Activated T-cell treated with anti-CD3 and anti-CD28 coated beads, Interleukin-2, amount 50 U/mL, for 1 hour (primary cell): Measurements from ENCODE around the gene SSBP3.

Source experiments
- DNase-seq: peaks from one replicate; pipeline ENCODE4 v3.0.0-alpha.2; 2020

The SSBP3 gene

DNA sequence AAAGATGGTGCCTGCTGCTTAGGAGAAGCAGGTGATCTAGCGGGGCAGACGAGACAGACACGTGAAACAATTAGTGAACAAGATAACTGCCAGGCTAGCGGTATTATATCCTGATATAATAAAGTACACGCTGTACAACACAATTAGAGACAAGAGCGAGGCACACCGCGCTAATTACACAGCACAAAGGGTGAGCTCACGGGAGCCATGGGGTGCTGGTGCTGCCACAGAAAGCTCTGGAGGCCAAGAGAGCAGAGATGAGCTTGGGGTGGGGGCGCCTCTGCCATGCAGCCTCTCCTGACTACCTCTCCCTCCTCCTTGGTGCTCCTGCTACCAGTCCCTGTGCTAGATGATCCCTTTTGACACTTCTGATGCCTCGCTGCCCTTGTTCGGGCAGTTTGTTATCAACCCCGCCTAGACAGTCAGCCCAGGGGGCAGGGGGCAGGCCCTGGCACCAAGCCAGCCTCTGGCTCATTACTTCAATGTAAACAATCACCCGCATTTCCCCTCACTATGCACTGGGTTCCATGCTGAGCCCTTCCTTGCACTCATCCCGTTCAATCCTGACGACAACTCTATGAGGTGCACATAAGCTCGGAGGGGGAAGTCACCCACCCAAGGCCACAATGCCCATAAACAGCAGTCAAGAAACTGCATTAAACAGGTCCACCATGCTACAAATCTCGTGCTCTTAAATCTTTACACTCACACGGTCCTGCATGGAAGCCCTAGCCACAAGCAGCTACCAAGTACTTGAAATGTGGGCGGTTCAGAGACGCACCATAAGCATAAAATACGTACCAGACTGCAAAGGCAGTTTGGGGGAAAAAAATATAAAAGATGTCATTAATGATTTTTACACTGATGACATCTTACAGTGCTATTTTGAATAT is 103.0 kb downstream of the SSBP3 start:
- no peak for DNase-seq

- no peak for DNase-seq
Measured at GRCh38 chr1:54302549-54302948, 103.6 kb downstream of the SSBP3 start.

- no peak for DNase-seq
Measured at GRCh38 chr1:54301497-54301896, 104.7 kb downstream of the SSBP3 start.

GRCh38 chr1:54300401-54300800 is 105.8 kb downstream of the SSBP3 start:
- no peak for DNase-seq

- no peak for DNase-seq
Measured at GRCh38 chr1:54299037-54299436, 107.2 kb downstream of the SSBP3 start.

DNA sequence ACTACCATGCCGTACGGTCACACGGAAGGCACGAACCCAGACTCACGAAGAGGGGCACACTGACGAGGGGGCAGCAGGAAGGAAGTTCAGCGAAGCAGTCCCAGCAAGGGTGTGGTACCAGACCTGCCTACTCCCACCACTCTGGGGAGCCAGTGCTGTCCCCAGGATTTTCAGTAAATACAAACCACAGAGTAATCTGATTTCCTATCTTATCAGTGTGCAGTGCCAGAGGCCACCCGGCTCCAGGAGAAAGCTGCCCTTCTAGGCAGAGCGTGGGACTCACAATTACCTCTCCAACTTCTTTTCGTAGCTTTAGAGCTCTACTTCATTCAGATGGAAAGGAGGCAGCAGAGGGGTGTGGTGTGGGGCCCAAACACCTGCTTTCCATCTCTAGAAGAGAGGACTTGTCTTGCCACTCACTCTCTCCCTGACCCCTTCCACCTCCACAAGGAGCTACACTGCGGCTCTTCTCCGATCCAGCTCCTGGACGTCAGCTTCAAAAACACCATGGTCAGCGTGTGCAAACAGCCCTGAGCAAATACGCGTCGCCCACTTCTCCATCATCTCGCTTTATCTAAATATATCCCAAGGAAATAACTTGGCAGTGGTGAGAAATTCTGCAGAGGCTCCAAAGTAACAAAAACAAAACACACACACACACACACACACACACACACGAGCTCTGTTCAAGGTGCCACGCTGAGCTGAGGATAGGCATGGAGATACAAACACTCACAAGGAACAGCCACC is 107.7 kb downstream of the SSBP3 start:
- DNase-seq: no peak

- no peak for DNase-seq
Measured at GRCh38 chr1:54297596-54298283, 108.5 kb downstream of the SSBP3 start.

DNA sequence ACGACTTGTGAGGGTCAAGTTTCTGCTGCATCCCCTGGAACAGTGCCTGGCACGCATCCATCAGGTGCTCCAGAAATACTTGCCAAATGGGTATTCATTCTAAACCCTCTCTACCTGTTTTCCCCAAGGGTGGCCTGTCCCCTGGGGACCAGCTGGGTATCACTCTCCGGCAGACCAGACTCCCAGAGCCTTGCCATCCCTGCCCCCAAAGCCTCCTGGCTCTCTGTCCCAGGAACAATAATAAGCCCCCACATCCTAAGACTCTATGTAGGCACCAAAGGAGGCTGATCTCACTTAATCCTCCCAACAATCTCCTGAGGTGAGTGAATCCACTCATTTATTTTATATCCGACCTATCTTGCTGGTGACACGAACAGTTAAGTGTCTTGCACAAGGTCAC is 109.5 kb downstream of the SSBP3 start:
- DNase-seq: no peak

DNA sequence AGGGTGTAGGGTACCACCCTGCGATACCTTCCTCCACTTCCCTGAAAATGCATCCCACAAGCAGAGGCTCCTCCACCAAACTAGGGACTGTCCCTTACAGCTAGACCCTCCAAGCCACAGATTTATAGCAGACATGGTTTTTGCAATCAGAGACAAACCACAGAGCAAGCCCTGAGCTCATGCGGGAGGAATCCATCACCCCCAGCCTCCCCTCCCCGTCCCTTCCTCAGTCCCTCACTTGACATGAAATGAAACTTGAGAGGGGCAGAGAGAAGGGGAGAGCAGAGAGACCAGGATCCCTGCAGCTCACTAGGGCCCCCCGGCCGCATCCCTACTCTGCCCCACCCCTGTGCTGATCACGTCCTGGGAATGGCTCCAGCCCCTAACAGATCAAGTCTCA is 111.3 kb downstream of the SSBP3 start:
- DNase-seq: no peak

DNA sequence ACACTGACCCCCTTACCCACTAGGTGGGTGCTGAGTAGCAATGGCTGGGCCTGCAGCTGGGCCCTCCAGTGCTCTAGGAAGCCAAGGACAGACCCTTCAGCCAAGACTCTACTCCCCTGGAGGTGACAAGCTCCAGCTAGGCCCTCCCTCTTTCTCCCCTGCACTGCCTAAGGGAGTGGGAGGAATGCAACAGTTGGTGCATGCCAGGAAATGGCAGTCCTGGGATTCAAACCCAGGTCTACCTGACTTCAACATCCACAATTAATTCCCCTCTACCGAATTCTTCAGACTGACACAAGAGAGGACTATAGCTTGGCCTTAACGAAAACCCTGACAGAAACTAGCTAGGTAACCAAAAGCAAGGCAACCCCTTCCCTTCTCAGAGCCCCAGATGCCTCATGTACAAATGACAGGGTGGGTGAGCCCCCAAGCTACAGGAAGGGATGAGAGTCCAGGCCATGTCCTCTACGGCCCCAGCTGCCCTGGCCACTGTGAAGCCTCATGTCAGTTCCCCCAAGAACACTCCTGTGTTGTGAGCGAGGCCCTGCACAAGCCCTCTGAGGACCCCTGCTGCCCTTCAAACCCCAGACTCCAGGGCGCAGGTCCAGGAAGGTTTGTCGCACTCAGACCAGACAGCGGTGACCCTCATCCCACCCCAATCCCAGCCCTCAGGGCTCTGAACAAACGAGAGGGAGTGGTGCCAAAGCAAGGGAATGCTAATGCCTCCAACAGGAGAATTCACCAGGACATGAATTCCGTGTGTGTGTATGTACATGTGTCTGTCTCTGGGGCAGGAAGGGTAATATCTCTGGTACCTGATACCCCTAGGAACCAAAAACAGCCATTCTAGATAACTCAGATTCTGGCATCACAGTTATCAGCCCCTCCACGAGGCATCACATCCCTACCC is 113.9 kb downstream of the SSBP3 start:
- DNase-seq: no peak

DNA sequence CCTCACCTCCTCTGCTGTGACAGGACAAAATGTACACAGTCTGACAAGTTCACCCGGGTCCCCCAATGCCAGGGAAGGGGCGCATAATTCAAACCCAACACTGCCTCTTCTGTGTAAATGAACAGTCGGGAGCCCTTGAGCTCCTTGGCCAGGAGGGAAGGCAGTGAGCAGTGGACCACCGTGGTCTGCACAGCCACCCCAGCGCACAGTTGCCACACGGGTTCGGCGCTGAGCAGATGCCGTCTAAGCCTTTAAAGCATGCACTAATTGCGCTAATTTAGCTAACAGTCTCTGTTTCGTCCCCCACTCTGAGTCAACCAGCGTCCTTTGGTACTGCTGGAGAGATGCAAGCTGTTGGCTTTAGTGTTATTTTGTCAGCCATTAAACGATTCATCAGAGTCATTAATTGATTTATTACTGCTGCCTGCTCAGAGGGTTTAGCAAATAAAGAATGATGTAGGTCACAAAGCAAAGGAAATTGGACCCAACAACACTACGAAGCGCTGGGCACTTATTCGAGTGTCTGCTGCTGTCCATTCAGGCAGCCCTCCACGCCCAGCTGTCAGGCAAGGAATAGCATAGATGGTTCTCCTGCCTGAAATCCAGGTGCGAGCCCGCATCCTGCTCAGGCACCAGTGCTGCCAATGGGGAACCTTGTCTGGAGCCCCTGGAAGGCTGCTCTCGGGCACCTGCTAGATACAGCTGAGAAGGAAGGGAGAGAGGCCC is 114.8 kb downstream of the SSBP3 start:
- DNase-seq: no peak

DNA sequence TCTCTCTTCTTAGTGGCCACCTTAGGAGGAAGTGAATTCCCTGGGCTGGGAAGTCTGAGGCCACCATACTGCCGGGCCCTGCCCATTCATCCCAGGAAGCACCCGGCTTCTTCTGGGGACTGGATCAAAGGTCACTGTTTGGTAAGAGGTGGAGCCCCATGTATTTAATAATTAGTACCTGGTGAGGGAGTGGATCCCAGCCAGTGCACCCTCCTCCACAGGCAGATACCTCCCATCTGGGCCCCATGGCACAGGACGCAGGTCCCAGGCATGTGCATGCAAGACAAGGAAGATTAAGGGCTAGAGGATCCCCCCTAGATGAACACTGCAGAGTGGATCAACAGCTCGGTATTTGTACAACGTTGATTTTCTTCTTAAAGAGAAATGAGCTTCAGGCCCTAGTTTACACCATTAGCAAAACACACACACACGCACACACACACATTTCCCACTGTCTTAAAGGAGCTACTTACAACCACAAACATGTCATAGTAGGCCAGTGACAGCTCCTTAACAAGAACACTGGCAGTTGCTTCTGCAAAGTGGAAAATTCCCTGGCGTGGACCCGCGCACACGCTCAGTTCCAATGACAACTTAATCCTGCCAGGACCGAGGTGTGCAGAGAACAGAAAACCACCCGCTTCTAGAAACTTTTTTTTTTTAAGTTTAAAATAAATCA is 115.5 kb downstream of the SSBP3 start:
- DNase-seq: no peak

- no peak for DNase-seq
Measured at GRCh38 chr1:54289712-54290233, 116.4 kb downstream of the SSBP3 start.

- DNase-seq: no peak
Measured at GRCh38 chr1:54287801-54288211, 118.4 kb downstream of the SSBP3 start.

DNA sequence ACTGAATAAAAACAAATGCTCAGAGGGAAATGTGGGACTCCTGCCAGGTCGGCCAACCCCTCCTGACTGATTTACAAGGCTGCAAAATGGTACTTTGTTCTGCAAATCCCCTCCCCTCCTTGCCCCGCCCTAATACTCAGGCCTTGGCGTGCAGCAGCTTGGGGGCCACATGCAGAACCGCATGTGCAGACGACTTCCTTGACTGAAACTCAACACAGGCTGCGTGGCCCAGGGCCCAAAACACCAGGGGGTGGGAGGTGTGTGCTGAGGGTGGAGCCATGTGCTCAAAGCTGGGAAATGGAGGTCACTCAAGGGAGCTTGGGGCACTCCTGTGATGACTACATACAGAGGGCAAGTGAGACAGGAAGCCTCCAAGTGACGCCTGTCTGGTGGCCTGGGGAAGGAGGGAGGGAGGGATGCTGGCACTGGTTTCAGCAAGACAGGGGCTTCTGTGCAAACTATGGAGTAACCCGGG is 119.0 kb downstream of the SSBP3 start:
- peak; percentile 60 for DNase-seq

DNA sequence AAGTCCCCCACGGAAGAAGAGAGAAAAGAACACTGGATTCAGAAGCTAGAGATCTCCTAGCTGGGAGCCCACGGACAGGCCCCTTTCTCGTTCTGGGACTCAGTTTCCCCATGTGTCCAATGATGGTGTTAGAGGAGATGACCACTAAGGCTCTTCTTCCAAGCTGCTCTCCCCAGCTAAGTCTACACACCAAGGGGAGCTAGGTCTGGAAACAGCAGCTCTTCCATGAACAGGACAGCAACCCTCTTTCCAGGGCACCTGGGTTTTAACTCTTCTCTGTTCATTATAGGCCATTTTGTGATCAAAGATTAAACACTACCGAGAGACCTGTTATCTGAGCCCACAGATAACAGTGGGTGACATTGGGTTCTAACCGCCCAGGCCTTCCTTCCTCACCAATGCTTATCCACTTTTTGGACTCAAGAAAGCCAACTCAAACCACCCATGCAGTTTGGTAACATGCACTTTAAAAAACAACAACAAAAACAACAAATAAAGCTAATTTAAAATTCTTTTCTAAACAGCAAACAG is 120.3 kb downstream of the SSBP3 start:
- DNase-seq: no peak

DNA sequence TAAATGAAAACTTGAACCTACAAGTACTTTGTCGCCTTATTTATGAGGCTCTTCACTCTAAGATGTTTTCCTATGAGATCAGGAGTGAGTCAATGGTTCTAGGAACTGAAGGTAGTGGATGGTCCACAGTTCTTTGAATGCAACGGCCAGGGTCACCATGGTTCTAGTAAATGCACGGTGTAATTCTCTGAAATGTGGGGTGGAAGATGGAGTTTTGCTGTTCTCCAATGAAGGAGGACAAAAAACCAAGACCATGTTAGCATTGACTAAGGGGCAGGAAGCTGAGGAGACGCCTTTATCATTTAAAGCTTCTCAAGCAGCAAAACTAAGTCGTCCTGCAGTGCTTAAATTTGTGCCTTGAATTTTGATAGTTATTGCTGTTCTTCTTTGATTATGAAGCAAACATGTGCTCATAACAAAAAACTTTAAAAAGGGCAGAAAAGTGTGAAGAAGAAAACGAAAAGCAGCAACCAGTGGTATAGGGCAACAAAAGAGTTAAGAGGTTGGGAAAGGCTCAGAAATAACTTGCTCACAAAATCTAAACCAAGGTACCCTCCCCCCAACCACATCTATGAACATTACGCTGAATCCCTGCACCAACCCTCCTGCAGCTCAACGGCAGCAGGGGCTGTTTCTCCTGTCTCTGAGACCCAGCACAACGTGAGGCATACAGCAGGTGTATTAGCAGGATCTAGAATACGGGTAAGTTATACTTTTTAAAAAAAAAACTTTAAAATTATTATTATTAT is 121.2 kb downstream of the SSBP3 start:
- DNase-seq: peak; percentile 40

- no peak for DNase-seq
Measured at GRCh38 chr1:54283635-54284385, 122.4 kb downstream of the SSBP3 start.
